Spleen (tissue), 11 donors: ENCODE data around the gene GPR176. TPM values are rescaled to one million over a fixed set of nuclear protein-coding genes. Genes with fewer than 3 reads are reported as not detected.

Experiments used
- DNase-seq: peaks from one replicate; pipeline ENCODE4 v3.0.0-alpha.2; 2020
- H3K27ac ChIP-seq, 8 donors: fragments of 200-600 bp; sonication (generic) in 7 of 8; 1 replicate in 4 of 8; 2 replicates in 4 of 8; pipeline versions ENCODE4 v1.5.0 to v1.8.0; 2016 to 2021; ENCODE audit warnings: inconsistent platforms in 4 of 8, mild to moderate bottlenecking in 4 of 8, moderate library complexity in 1 of 8
- H3K27me3 ChIP-seq, 7 donors: fragments of 200-600 bp; sonication (generic) in 6 of 7; replicated peaks in 1 of 7; 1 replicate in 4 of 7; 2 replicates in 3 of 7; pipeline versions ENCODE4 v1.5.0 to v1.8.0; 2016 to 2021; ENCODE audit warnings: inconsistent platforms in 3 of 7, mild to moderate bottlenecking in 1 of 7
- H3K36me3 ChIP-seq, 6 donors: fragments of 200-600 bp; sonication (generic) in 5 of 6; 1 replicate in 4 of 6; 2 replicates in 2 of 6; pipeline versions ENCODE4 v1.5.0 to v1.8.0; 2016 to 2021; ENCODE audit warnings: inconsistent platforms in 2 of 6
- H3K4me1 ChIP-seq, 6 donors: fragments of 200-600 bp; sonication (generic) in 5 of 6; 1 replicate in 3 of 6; 2 replicates in 3 of 6; pipeline versions ENCODE4 v1.5.0 to v1.8.0; 2016 to 2021; ENCODE audit warnings: inconsistent platforms in 3 of 6
- H3K4me3 ChIP-seq, 8 donors: fragments of 200-600 bp; sonication (generic) in 7 of 8; 1 replicate in 4 of 8; 2 replicates in 4 of 8; pipeline versions ENCODE4 v1.5.0 to v1.8.0; 2016 to 2021; ENCODE audit warnings: inconsistent platforms in 4 of 8, mild to moderate bottlenecking in 4 of 8, moderate library complexity in 2 of 8
- H3K9me3 ChIP-seq, 8 donors: fragments of 200-600 bp; sonication (generic) in 7 of 8; 1 replicate in 4 of 8; 2 replicates in 4 of 8; pipeline versions ENCODE4 v1.5.0 to v1.8.0; 2016 to 2021; ENCODE audit warnings: inconsistent platforms in 4 of 8
- CTCF ChIP-seq, 11 experiments: fragments of 200-600 bp in 7 of 11; fragments of 450-650 bp in 4 of 11; sonication (generic) in 4 of 11; IDR thresholded peaks in 8 of 11; conservative IDR thresholded peaks in 3 of 11; 1 replicate in 7 of 11; 2 replicates in 4 of 11; pipeline versions ENCODE4 v1.4.0 to v1.8.0; 2016 to 2021; ENCODE audit warnings: antibody characterized with exemption in 11 of 11, inconsistent platforms in 4 of 11, mild to moderate bottlenecking in 1 of 11
- POLR2A ChIP-seq, 3 donors: fragments of 450-650 bp; IDR thresholded peaks; one replicate each; pipeline ENCODE4 v1.5.1; 2017; ENCODE audit warnings: antibody characterized with exemption in 3 of 3, mild to moderate bottlenecking in 1 of 3
- POLR2AphosphoS5 ChIP-seq, 3 donors: sonication (generic); formaldehyde crosslinking; IDR thresholded peaks; one replicate each; pipeline ENCODE4 v1.5.1; 2017; ENCODE audit warnings: antibody characterized with exemption in 3 of 3
- WGBS, 5 donors: extraction: QIAGEN DNeasy Blood & Tissue Kit in 3 of 5; methylation state at CpG; one replicate each; pipeline versions ENCODE4 v1.1.5 to v1.1.7; 2013 to 2018; 5-methylcytosine and 5-hydroxymethylcytosine counted together
- intact Hi-C: fragments of 100-400 bp; cut with DNase I; formaldehyde crosslinking; loops from one replicate; pipeline ENCODE4 v1.15.0; 2023; ENCODE audit warnings: low total_unique reads
- polyA plus RNA-seq, 3 donors: library from polyadenylated mRNA; stranded (reverse); fragments of 200-250 nt; gene quantifications; one replicate each; pipeline ENCODE4 v1.2.1, GENCODE V29; 2013
- total RNA-seq, 7 donors: library from RNA; depleted of rRNA in 3 of 7; stranded (reverse); fragments of >200 nt in 3 of 7; fragmentation: NEBNext Ultra II Directional in 4 of 7; extraction: Animal tissue kit (Norgen Biotek cat#: 25700) in 4 of 7; gene quantifications; one replicate each; pipeline versions ENCODE4 v1.1.0 to v1.2.1, GENCODE V29; 2016 to 2021
- donor health status: healthy with polysubstance abuse.
- donor health status: DM: no; HTN: no; CAD: no; lungs with moderate emphysema.
- donor health status: DM: no; HTN: no; CAD: no.
- donor health status: Bipolar disorder and iron deficiency.
- donor health status: healthy.
- donor health status: DM: no; HTN: no; CAD: no.
- donor health status: DM: yes; HTN: yes; CAD: no.

GPR176 gene
- total and polyA plus RNA-seq, 10 donors: 2.7 to 12.8 (median 5.1) TPM

GRCh38 chr15:39921274-39921638 is 1.2 kb upstream of the GPR176 start:
- intact Hi-C loops: no loop called here
- 84 to 93% (median 87%) methylated on average over 6 of the region's 6 CpGs for WGBS, 5 donors
- H3K9me3 ChIP-seq: no peaks in the 10 kb centered on the region
- TF ChIP-seq CTCF (IDR thresholded peaks at IDR 0.05 in 8 of 11, conservative IDR thresholded peaks at IDR 0.05 in 3 of 11): no peak
- no peak for TF ChIP-seq POLR2AphosphoS5 (IDR thresholded peaks at IDR 0.05)
- TF ChIP-seq POLR2A (IDR thresholded peaks at IDR 0.05): no peak
- H3K27me3 ChIP-seq: peaks cover 0 to 45% (median 35%) of the 10 kb centered on the region in 7 donors
- no peak for DNase-seq
- H3K27ac ChIP-seq: peak overlapping the region; percentile 48 to 80 (median 76)
- H3K4me1 ChIP-seq: peaks cover 8 to 27% (median 20%) of the 10 kb centered on the region in 6 donors
- H3K36me3 ChIP-seq: no peaks in the 10 kb centered on the region
- H3K4me3 ChIP-seq: peak overlapping the region; percentile 64 to 81 (median 70)

GRCh38 chr15:39920510-39921273 is 626 bp upstream of the GPR176 start:
- Histone ChIP-seq H3K36me3 (no peaks in the 10 kb centered on the region), H3K4me3 (peak overlapping the region; percentile 64 to 81 (median 70)), H3K4me1 (peaks cover 8 to 27% (median 20%) of the 10 kb centered on the region in 6 donors), H3K9me3 (no peaks in the 10 kb centered on the region), H3K27me3 (peaks cover 0 to 51% (median 36%) of the 10 kb centered on the region in 7 donors), H3K27ac (peak overlapping the region; percentile 48 to 80 (median 76))
- WGBS, 5 donors: 1 to 2% (median 1%) methylated on average over 29 to 70 of the region's 70 CpGs
- TF ChIP-seq POLR2A (IDR thresholded peaks at IDR 0.05): no peak
- TF ChIP-seq POLR2AphosphoS5 (IDR thresholded peaks at IDR 0.05): peak; percentile 78 to 89 (median 82)
- peak in 3 of 11 experiments; percentile 13 to 36 (median 22) for TF ChIP-seq CTCF (IDR thresholded peaks at IDR 0.05 in 8 of 11, conservative IDR thresholded peaks at IDR 0.05 in 3 of 11)
- intact Hi-C loops: no loop called here
- DNase-seq: peak; percentile 95

- TF ChIP-seq CTCF (IDR thresholded peaks at IDR 0.05 in 8 of 11, conservative IDR thresholded peaks at IDR 0.05 in 3 of 11) (no peak), POLR2AphosphoS5 (IDR thresholded peaks at IDR 0.05) (no peak), POLR2A (IDR thresholded peaks at IDR 0.05) (no peak)
- DNase-seq: no peak
- intact Hi-C loops: no loop called here
- peaks cover 8 to 27% (median 20%) of the 10 kb centered on the region in 6 donors for H3K4me1 ChIP-seq
- WGBS, 5 donors: 6 to 11% (median 7%) methylated on average over 15 of the region's 15 CpGs
- no peaks in the 10 kb centered on the region for H3K36me3 ChIP-seq
- H3K27me3 ChIP-seq: peaks cover 0 to 53% (median 36%) of the 10 kb centered on the region in 7 donors
- peak overlapping the region; percentile 64 to 81 (median 70) for H3K4me3 ChIP-seq
- H3K9me3 ChIP-seq: no peaks in the 10 kb centered on the region
- peak overlapping the region in 7 of 8 donors; percentile 62 to 80 (median 76) for H3K27ac ChIP-seq
Measured at GRCh38 chr15:39919411-39919747, 687 bp downstream of the GPR176 start.

- TF ChIP-seq CTCF (IDR thresholded peaks at IDR 0.05 in 8 of 11, conservative IDR thresholded peaks at IDR 0.05 in 3 of 11) (no peak), POLR2AphosphoS5 (IDR thresholded peaks at IDR 0.05) (no peak), POLR2A (IDR thresholded peaks at IDR 0.05) (no peak)
- 26 to 34% (median 30%) methylated on average over 13 of the region's 13 CpGs for WGBS, 5 donors
- H3K4me3 ChIP-seq: peak overlapping the region in 7 of 8 donors; percentile 64 to 81 (median 67)
- H3K36me3 ChIP-seq: no peaks in the 10 kb centered on the region
- DNase-seq: no peak
- peaks cover 0 to 53% (median 36%) of the 10 kb centered on the region in 7 donors for H3K27me3 ChIP-seq
- H3K27ac ChIP-seq: peak overlapping the region in 4 of 8 donors; percentile 62 to 80 (median 74)
- H3K9me3 ChIP-seq: no peaks in the 10 kb centered on the region
- intact Hi-C loops: no loop called here
- H3K4me1 ChIP-seq: peaks cover 8 to 27% (median 20%) of the 10 kb centered on the region in 6 donors
Measured at GRCh38 chr15:39918688-39919385, 1.2 kb downstream of the GPR176 start.
